K562 (cell line): Measurements from ENCODE around the gene ATP5MK. TPM values are rescaled to one million over a fixed set of nuclear protein-coding genes. Genes with fewer than 3 reads are reported as not detected.

Experiments used
- ATF7 ChIP-seq: fragments of 450-650 bp; IDR thresholded peaks from 2 replicates; pipeline ENCODE4 v1.7.1; 2014; ENCODE audit warnings: mild to moderate bottlenecking, moderate library complexity
- CHD1 ChIP-seq: fragments of 200-600 bp; sonication (generic); IDR thresholded peaks from one replicate; pipeline ENCODE4 v1.6.1; 2012; ENCODE audit warnings: mild to moderate bottlenecking, moderate library complexity, low read length, inconsistent platforms
- DMBX1 ChIP-seq: fragments of 250-450 bp; sonication (Bioruptor Pico); IDR thresholded peaks from 2 replicates; pipeline ENCODE4 v1.8.0; 2022; ENCODE audit warnings: inconsistent platforms, mild to moderate bottlenecking, moderate library complexity, borderline replicate concordance
- GTF2F1 ChIP-seq: IDR thresholded peaks from 2 replicates; pipeline ENCODE4 v1.6.1; 2011; ENCODE audit warnings: low read depth, low read length, improper control_type of control experiment
- MCM5 ChIP-seq: fragments of 450-650 bp; IDR thresholded peaks from 2 replicates; pipeline ENCODE4 v1.6.1; 2016; ENCODE audit warnings: low read depth
- MYC ChIP-seq, 2 experiments: fragments of 250-450 bp in 1 of 2; sonication (Bioruptor Pico) in 1 of 2; IDR thresholded peaks; 2 replicates each; pipeline versions ENCODE4 v1.5.1 to v1.6.1; 2012 to 2021; ENCODE audit warnings: low read depth in 2 of 2, borderline replicate concordance in 1 of 2, improper control_type of control experiment in 1 of 2, low read length in 1 of 2, mild to moderate bottlenecking in 1 of 2, moderate library complexity in 1 of 2
- NUFIP1 ChIP-seq: fragments of 450-650 bp; IDR thresholded peaks from 2 replicates; pipeline ENCODE4 v1.6.1; 2018; ENCODE audit not compliant: partially characterized antibody
- SMC3 ChIP-seq: conservative IDR thresholded peaks from 2 replicates; pipeline ENCODE4 v1.6.1; 2011; ENCODE audit warnings: low read depth, low read length, improper control_type of control experiment; ENCODE audit not compliant: insufficient read depth
- SREBF2 ChIP-seq: sonication (generic); formaldehyde crosslinking; IDR thresholded peaks from 2 replicates; pipeline ENCODE4 v1.4.0; 2020; ENCODE audit warnings: mild to moderate bottlenecking, missing genetic modification reagents
- SUPT5H ChIP-seq: fragments of 450-650 bp; IDR thresholded peaks from 2 replicates; pipeline ENCODE4 v1.6.1; 2016
- YBX1 ChIP-seq: fragments of 450-650 bp; IDR thresholded peaks from 2 replicates; pipeline ENCODE4 v1.7.1; 2016; ENCODE audit warnings: mild to moderate bottlenecking
- ZBTB2 ChIP-seq: fragments of 450-650 bp; IDR thresholded peaks from 2 replicates; pipeline ENCODE4 v1.6.1; 2016; ENCODE audit warnings: antibody characterized with exemption
- ZC3H8 ChIP-seq: fragments of 450-650 bp; IDR thresholded peaks from 2 replicates; pipeline ENCODE4 v1.6.1; 2017
- ZKSCAN3 ChIP-seq: fragments of 250-450 bp; sonication (Bioruptor Pico); IDR thresholded peaks from 2 replicates; pipeline ENCODE4 v1.4.0; 2020
- ZNF253 ChIP-seq: fragments of 250-450 bp; sonication (Bioruptor Pico); conservative IDR thresholded peaks from 2 replicates; pipeline ENCODE4 v1.6.1; 2021; ENCODE audit warnings: mild to moderate bottlenecking
- ZNF354B ChIP-seq: fragments of 250-450 bp; sonication (Bioruptor Pico); IDR thresholded peaks from 2 replicates; pipeline ENCODE4 v1.4.0; 2020
- ZNF507 ChIP-seq: conservative IDR thresholded peaks from 2 replicates; pipeline ENCODE4 v1.6.1; 2017; ENCODE audit warnings: missing genetic modification characterization, missing compliant biosample characterization
- ZNF512 ChIP-seq: IDR thresholded peaks from 2 replicates; pipeline ENCODE4 v1.6.1; 2016; ENCODE audit warnings: missing genetic modification characterization, missing compliant biosample characterization
- ZNF518B ChIP-seq: fragments of 250-450 bp; sonication (Bioruptor Pico); IDR thresholded peaks from 2 replicates; pipeline ENCODE4 v1.5.0; 2021; ENCODE audit warnings: mild to moderate bottlenecking, moderate library complexity
- ZNF583 ChIP-seq: fragments of 250-450 bp; sonication (Bioruptor Pico); IDR thresholded peaks from 2 replicates; pipeline ENCODE4 v1.4.0; 2020
- ZNF584 ChIP-seq: fragments of 200-800 bp; sonication (Bioruptor generic); IDR thresholded peaks from 2 replicates; pipeline ENCODE4 v1.6.1; 2016; ENCODE audit warnings: low read depth, mild to moderate bottlenecking, missing genetic modification characterization, missing compliant biosample characterization
- polyA plus RNA-seq, 8 experiments: library from polyadenylated mRNA; depleted of rRNA in 4 of 8; stranded (reverse) in 5 of 8; unstranded in 3 of 8; fragments of >200 nt; fragmentation: Nextera tagmentation in 2 of 8; fragmentation: Illumina TruSeq in 1 of 8; extraction: Ambion mirVana in 2 of 8; extraction: Trizol in 1 of 8; gene quantifications; 2 replicates each; pipeline versions ENCODE4 v1.2.1 to v1.2.3, GENCODE V29; 2011 to 2014; ENCODE audit warnings: inconsistent platforms in 1 of 8, missing spikeins in 1 of 8
- total RNA-seq, 7 experiments: library from RNA; depleted of rRNA in 6 of 7; stranded (reverse); fragments of >200 nt in 6 of 7; fragmentation: Illumina TruSeq in 2 of 7; extraction: Trizol in 2 of 7; gene quantifications; 2 replicates each; pipeline versions ENCODE4 v1.2.1 to v1.2.3, GENCODE V29; 2011 to 2021; ENCODE audit warnings: low replicate concordance in 1 of 7
- TF ChIP-seq, protein P1 (sequence below): sonication (generic); formaldehyde crosslinking; IDR thresholded peaks from 2 replicates; pipeline ENCODE4 v1.9.0; 2022; ENCODE audit warnings: mild to moderate bottlenecking, missing genetic modification reagents
- TF ChIP-seq, protein P2 (sequence below): fragments of 250-450 bp; sonication (Bioruptor Pico); IDR thresholded peaks from 2 replicates; pipeline ENCODE4 v1.5.0; 2021

ATP5MK gene
- total and polyA plus RNA-seq, 9 of the 15 experiments (the other 6 are each of a cell fraction or from before 2014, with no cell fraction given): 182 to 1,810 (median 741) TPM

GRCh38 chr10:103367782-103368518 lies 28.3 kb downstream of the ATP5MK start, which contains the start of gene TAF5 (continued):
- TF ChIP-seq CHD1 (peak; percentile 93), SREBF2 (no peak), SMC3 (no peak), ZNF518B (CRISPR knock-in tag) (no peak), ZKSCAN3 (CRISPR knock-in tag) (no peak), MYC (IDR thresholded peaks at IDR 0.05; ENCODE audit: low read depth, low read length) (peak; percentile 77; the same call in 1 of the 2 replicates), MYC (CRISPR knock-in tag; IDR thresholded peaks at IDR 0.05; ENCODE audit: borderline replicate concordance, low read depth) (no peak), ZC3H8 (no peak), ZNF583 (no peak), ZNF512 (tag) (no peak), MCM5 (no peak), GTF2F1 (no peak), SUPT5H (peak; percentile 94), ZBTB2 (no peak), NUFIP1 (no peak), DMBX1 (CRISPR knock-in tag) (no peak), ZNF253 (no peak), ATF7 (0 out of 2 replicates have a peak, but pooled peaks have one; percentile 10), ZNF584 (CRISPR knock-in tag) (no peak), ZNF354B (CRISPR knock-in tag) (no peak), ZNF507 (tag) (no peak), YBX1 (no peak)
- TF ChIP-seq, protein P1, sequence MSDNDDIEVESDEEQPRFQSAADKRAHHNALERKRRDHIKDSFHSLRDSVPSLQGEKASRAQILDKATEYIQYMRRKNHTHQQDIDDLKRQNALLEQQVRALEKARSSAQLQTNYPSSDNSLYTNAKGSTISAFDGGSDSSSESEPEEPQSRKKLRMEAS (CRISPR knock-in tag): no peak
- TF ChIP-seq, protein P2, sequence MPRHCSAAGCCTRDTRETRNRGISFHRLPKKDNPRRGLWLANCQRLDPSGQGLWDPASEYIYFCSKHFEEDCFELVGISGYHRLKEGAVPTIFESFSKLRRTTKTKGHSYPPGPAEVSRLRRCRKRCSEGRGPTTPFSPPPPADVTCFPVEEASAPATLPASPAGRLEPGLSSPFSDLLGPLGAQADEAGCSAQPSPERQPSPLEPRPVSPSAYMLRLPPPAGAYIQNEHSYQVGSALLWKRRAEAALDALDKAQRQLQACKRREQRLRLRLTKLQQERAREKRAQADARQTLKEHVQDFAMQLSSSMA: no peak
